ENCODE data around the gene CC2D2A.

Gene CC2D2A

GRCh38 chr4:15568821-15569220, 99.1 kb downstream of the CC2D2A start:
- POLR2A ChIA-PET, result no interaction called here
- Histone ChIP-seq H3K9me3 (ENCODE audit: control extremely low read depth in 1 of 5, control insufficient read depth in 4 of 5, insufficient read depth in 2 of 5, low read depth in 1 of 5, low read length in 4 of 5) (no peaks in the 10 kb centered on the region), H3K4me1 (ENCODE audit: control extremely low read depth in 1 of 4, control insufficient read depth in 4 of 4, insufficient read depth in 4 of 4, low read length in 3 of 4) (no peaks in the 10 kb centered on the region), H3K36me3 (ENCODE audit: control insufficient read depth in 4 of 4, insufficient read depth in 4 of 4, low read length in 3 of 4) (no peaks in the 10 kb centered on the region), H3K27me3 (replicated peaks in 2 of 5; ENCODE audit: control insufficient read depth in 4 of 5, insufficient read depth in 5 of 5, low read length in 4 of 5) (no peaks in the 10 kb centered on the region), H3K27ac (ENCODE audit: insufficient read depth in 1 of 2, low read depth in 1 of 2, low read length in 2 of 2, poor library complexity in 1 of 2, severe bottlenecking in 2 of 2) (no peak overlapping the region), H3K4me3 (ENCODE audit: control insufficient read depth in 1 of 7, extremely low read depth in 1 of 7, insufficient read depth in 4 of 7, low read depth in 2 of 7, low read length in 6 of 7) (no peak overlapping the region)
- CTCF ChIA-PET, result no interaction called here
- no peak for DNase-seq

GRCh38 chr4:15569746-15570145, 100.1 kb downstream of the CC2D2A start:
- ChIA-PET POLR2A (no interaction called here), CTCF (no interaction called here)
- no peaks in the 10 kb centered on the region for H3K36me3 ChIP-seq (ENCODE audit: control insufficient read depth in 4 of 4, insufficient read depth in 4 of 4, low read length in 3 of 4)
- no peak for DNase-seq
- H3K9me3 ChIP-seq (ENCODE audit: control extremely low read depth in 1 of 5, control insufficient read depth in 4 of 5, insufficient read depth in 2 of 5, low read depth in 1 of 5, low read length in 4 of 5), result no peaks in the 10 kb centered on the region
- no CpG with 5 or more reads among the region's 5 CpGs for WGBS (ENCODE audit: insufficient coverage)
- H3K4me1 ChIP-seq (ENCODE audit: control extremely low read depth in 1 of 4, control insufficient read depth in 4 of 4, insufficient read depth in 4 of 4, low read length in 3 of 4), result no peaks in the 10 kb centered on the region
- no peak overlapping the region for H3K4me3 ChIP-seq (ENCODE audit: control insufficient read depth in 1 of 7, extremely low read depth in 1 of 7, insufficient read depth in 4 of 7, low read depth in 2 of 7, low read length in 6 of 7)
- H3K27ac ChIP-seq (ENCODE audit: insufficient read depth in 1 of 2, low read depth in 1 of 2, low read length in 2 of 2, poor library complexity in 1 of 2, severe bottlenecking in 2 of 2), result no peak overlapping the region
- no peaks in the 10 kb centered on the region for H3K27me3 ChIP-seq (replicated peaks in 2 of 5; ENCODE audit: control insufficient read depth in 4 of 5, insufficient read depth in 5 of 5, low read length in 4 of 5)

- 100% methylated on average over 2 of the region's 2 CpGs for WGBS (ENCODE audit: insufficient coverage)
- CTCF ChIA-PET, result no interaction called here
- Histone ChIP-seq H3K27ac (ENCODE audit: insufficient read depth in 1 of 2, low read depth in 1 of 2, low read length in 2 of 2, poor library complexity in 1 of 2, severe bottlenecking in 2 of 2) (no peak overlapping the region), H3K9me3 (ENCODE audit: control extremely low read depth in 1 of 5, control insufficient read depth in 4 of 5, insufficient read depth in 2 of 5, low read depth in 1 of 5, low read length in 4 of 5) (no peaks in the 10 kb centered on the region), H3K27me3 (replicated peaks in 2 of 5; ENCODE audit: control insufficient read depth in 4 of 5, insufficient read depth in 5 of 5, low read length in 4 of 5) (no peaks in the 10 kb centered on the region), H3K4me1 (ENCODE audit: control extremely low read depth in 1 of 4, control insufficient read depth in 4 of 4, insufficient read depth in 4 of 4, low read length in 3 of 4) (no peaks in the 10 kb centered on the region), H3K4me3 (ENCODE audit: control insufficient read depth in 1 of 7, extremely low read depth in 1 of 7, insufficient read depth in 4 of 7, low read depth in 2 of 7, low read length in 6 of 7) (no peak overlapping the region), H3K36me3 (ENCODE audit: control insufficient read depth in 4 of 4, insufficient read depth in 4 of 4, low read length in 3 of 4) (no peaks in the 10 kb centered on the region)
- POLR2A ChIA-PET, result no interaction called here
- no peak for DNase-seq
Observed at GRCh38 chr4:15575966-15576365, 106.3 kb downstream of the CC2D2A start.

GRCh38 chr4:15577508-15577907, 107.8 kb downstream of the CC2D2A start:
- no peak overlapping the region for H3K4me3 ChIP-seq (ENCODE audit: control insufficient read depth in 1 of 7, extremely low read depth in 1 of 7, insufficient read depth in 4 of 7, low read depth in 2 of 7, low read length in 6 of 7)
- H3K4me1 ChIP-seq (ENCODE audit: control extremely low read depth in 1 of 4, control insufficient read depth in 4 of 4, insufficient read depth in 4 of 4, low read length in 3 of 4), result no peaks in the 10 kb centered on the region
- no peaks in the 10 kb centered on the region for H3K9me3 ChIP-seq (ENCODE audit: control extremely low read depth in 1 of 5, control insufficient read depth in 4 of 5, insufficient read depth in 2 of 5, low read depth in 1 of 5, low read length in 4 of 5)
- CTCF ChIA-PET, result no interaction called here
- DNase-seq, result no peak
- POLR2A ChIA-PET, result no interaction called here
- H3K27me3 ChIP-seq (replicated peaks in 2 of 5; ENCODE audit: control insufficient read depth in 4 of 5, insufficient read depth in 5 of 5, low read length in 4 of 5), result no peaks in the 10 kb centered on the region
- no peaks in the 10 kb centered on the region for H3K36me3 ChIP-seq (ENCODE audit: control insufficient read depth in 4 of 4, insufficient read depth in 4 of 4, low read length in 3 of 4)
- H3K27ac ChIP-seq (ENCODE audit: insufficient read depth in 1 of 2, low read depth in 1 of 2, low read length in 2 of 2, poor library complexity in 1 of 2, severe bottlenecking in 2 of 2), result no peak overlapping the region

GRCh38 chr4:15584785-15585184, 115.1 kb downstream of the CC2D2A start:
- Histone ChIP-seq H3K4me3 (ENCODE audit: control insufficient read depth in 1 of 7, extremely low read depth in 1 of 7, insufficient read depth in 4 of 7, low read depth in 2 of 7, low read length in 6 of 7) (no peak overlapping the region), H3K27me3 (replicated peaks in 2 of 5; ENCODE audit: control insufficient read depth in 4 of 5, insufficient read depth in 5 of 5, low read length in 4 of 5) (no peaks in the 10 kb centered on the region), H3K4me1 (ENCODE audit: control extremely low read depth in 1 of 4, control insufficient read depth in 4 of 4, insufficient read depth in 4 of 4, low read length in 3 of 4) (no peaks in the 10 kb centered on the region), H3K27ac (ENCODE audit: insufficient read depth in 1 of 2, low read depth in 1 of 2, low read length in 2 of 2, poor library complexity in 1 of 2, severe bottlenecking in 2 of 2) (no peak overlapping the region), H3K9me3 (ENCODE audit: control extremely low read depth in 1 of 5, control insufficient read depth in 4 of 5, insufficient read depth in 2 of 5, low read depth in 1 of 5, low read length in 4 of 5) (no peaks in the 10 kb centered on the region), H3K36me3 (ENCODE audit: control insufficient read depth in 4 of 4, insufficient read depth in 4 of 4, low read length in 3 of 4) (peaks cover 0 to 2% (median 0%) of the 10 kb centered on the region in 4 experiments)
- DNase-seq, result peak in 2 of 3 donors; percentile 5
- ChIA-PET CTCF (no interaction called here), POLR2A (no interaction called here)
- no CpG with 5 or more reads among the region's 1 CpG for WGBS (ENCODE audit: insufficient coverage)

- Histone ChIP-seq H3K36me3 (ENCODE audit: control insufficient read depth in 4 of 4, insufficient read depth in 4 of 4, low read length in 3 of 4) (peaks cover 0 to 2% (median 0%) of the 10 kb centered on the region in 4 experiments), H3K9me3 (ENCODE audit: control extremely low read depth in 1 of 5, control insufficient read depth in 4 of 5, insufficient read depth in 2 of 5, low read depth in 1 of 5, low read length in 4 of 5) (no peaks in the 10 kb centered on the region), H3K4me1 (ENCODE audit: control extremely low read depth in 1 of 4, control insufficient read depth in 4 of 4, insufficient read depth in 4 of 4, low read length in 3 of 4) (no peaks in the 10 kb centered on the region), H3K27ac (ENCODE audit: insufficient read depth in 1 of 2, low read depth in 1 of 2, low read length in 2 of 2, poor library complexity in 1 of 2, severe bottlenecking in 2 of 2) (no peak overlapping the region), H3K4me3 (ENCODE audit: control insufficient read depth in 1 of 7, extremely low read depth in 1 of 7, insufficient read depth in 4 of 7, low read depth in 2 of 7, low read length in 6 of 7) (no peak overlapping the region), H3K27me3 (replicated peaks in 2 of 5; ENCODE audit: control insufficient read depth in 4 of 5, insufficient read depth in 5 of 5, low read length in 4 of 5) (no peaks in the 10 kb centered on the region)
- ChIA-PET POLR2A (no interaction called here), CTCF (no interaction called here)
- DNase-seq, result no peak
- WGBS (ENCODE audit: insufficient coverage), result 100% methylated on average over 1 of the region's 2 CpGs
Observed at GRCh38 chr4:15585331-15585730, 115.6 kb downstream of the CC2D2A start.

- no peak for DNase-seq
- no CpG with 5 or more reads among the region's 1 CpG for WGBS (ENCODE audit: insufficient coverage)
- Histone ChIP-seq H3K27me3 (replicated peaks in 2 of 5; ENCODE audit: control insufficient read depth in 4 of 5, insufficient read depth in 5 of 5, low read length in 4 of 5) (no peaks in the 10 kb centered on the region), H3K36me3 (ENCODE audit: control insufficient read depth in 4 of 4, insufficient read depth in 4 of 4, low read length in 3 of 4) (peaks cover 0 to 2% (median 0%) of the 10 kb centered on the region in 4 experiments), H3K27ac (ENCODE audit: insufficient read depth in 1 of 2, low read depth in 1 of 2, low read length in 2 of 2, poor library complexity in 1 of 2, severe bottlenecking in 2 of 2) (no peak overlapping the region), H3K4me1 (ENCODE audit: control extremely low read depth in 1 of 4, control insufficient read depth in 4 of 4, insufficient read depth in 4 of 4, low read length in 3 of 4) (no peaks in the 10 kb centered on the region), H3K4me3 (ENCODE audit: control insufficient read depth in 1 of 7, extremely low read depth in 1 of 7, insufficient read depth in 4 of 7, low read depth in 2 of 7, low read length in 6 of 7) (no peak overlapping the region), H3K9me3 (ENCODE audit: control extremely low read depth in 1 of 5, control insufficient read depth in 4 of 5, insufficient read depth in 2 of 5, low read depth in 1 of 5, low read length in 4 of 5) (no peaks in the 10 kb centered on the region)
- CTCF ChIA-PET, result no interaction called here
- POLR2A ChIA-PET, result no interaction called here
Observed at GRCh38 chr4:15586066-15586465, 116.4 kb downstream of the CC2D2A start.

- POLR2A ChIA-PET, result no interaction called here
Observed at GRCh38 chr4:15587649-15588048, 118.0 kb downstream of the CC2D2A start.

More at GRCh38 chr4:15587649-15588048, 118.0 kb downstream of the CC2D2A start:
- 94% methylated on average over 2 of the region's 3 CpGs for WGBS (ENCODE audit: insufficient coverage)
- no peak for DNase-seq
- H3K4me1 ChIP-seq (ENCODE audit: control extremely low read depth in 1 of 4, control insufficient read depth in 4 of 4, insufficient read depth in 4 of 4, low read length in 3 of 4), result no peaks in the 10 kb centered on the region
- H3K27me3 ChIP-seq (replicated peaks in 2 of 5; ENCODE audit: control insufficient read depth in 4 of 5, insufficient read depth in 5 of 5, low read length in 4 of 5), result no peaks in the 10 kb centered on the region
- H3K27ac ChIP-seq (ENCODE audit: insufficient read depth in 1 of 2, low read depth in 1 of 2, low read length in 2 of 2, poor library complexity in 1 of 2, severe bottlenecking in 2 of 2), result no peak overlapping the region
- H3K4me3 ChIP-seq (ENCODE audit: control insufficient read depth in 1 of 7, extremely low read depth in 1 of 7, insufficient read depth in 4 of 7, low read depth in 2 of 7, low read length in 6 of 7), result no peak overlapping the region
- CTCF ChIA-PET, result no interaction called here
- H3K9me3 ChIP-seq (ENCODE audit: control extremely low read depth in 1 of 5, control insufficient read depth in 4 of 5, insufficient read depth in 2 of 5, low read depth in 1 of 5, low read length in 4 of 5), result no peaks in the 10 kb centered on the region
- H3K36me3 ChIP-seq (ENCODE audit: control insufficient read depth in 4 of 4, insufficient read depth in 4 of 4, low read length in 3 of 4), result peaks cover 0 to 2% (median 0%) of the 10 kb centered on the region in 4 experiments

Data from common myeloid progenitor, CD34-positive (primary cell).